OCI-LY7 (cell line): ENCODE results near the gene PHACTR3.

ENCODE experiments used
- CTCF ChIP-seq: fragments of 200-600 bp; sonication (generic); conservative IDR thresholded peaks from 2 replicates; pipeline ENCODE4 v1.5.1; 2014; ENCODE audit warnings: mild to moderate bottlenecking, antibody characterized with exemption, low read length, moderate library complexity, mixed read lengths
- EZH2phosphoT487 ChIP-seq: fragments of 200-600 bp; sonication (generic); IDR thresholded peaks from 2 replicates; pipeline ENCODE4 v1.6.1; 2018; ENCODE audit warnings: low read depth, borderline replicate concordance, mild to moderate bottlenecking, mixed run types, antibody characterized with exemption, low read length, moderate library complexity, mixed read lengths

- TF ChIP-seq EZH2phosphoT487 (no peak), CTCF (no peak)
Measured at GRCh38 chr20:59819496-59820203, 215.3 kb downstream of the PHACTR3 start.
